COLO668 (cell line): ENCODE data around the gene PHACTR3.

Source experiments
- DNase-seq: peaks from one replicate; lab custom pipeline; 2025; ENCODE audit not compliant: unreplicated experiment; lab: John Stamatoyannopoulos, UW

The PHACTR3 gene

DNA sequence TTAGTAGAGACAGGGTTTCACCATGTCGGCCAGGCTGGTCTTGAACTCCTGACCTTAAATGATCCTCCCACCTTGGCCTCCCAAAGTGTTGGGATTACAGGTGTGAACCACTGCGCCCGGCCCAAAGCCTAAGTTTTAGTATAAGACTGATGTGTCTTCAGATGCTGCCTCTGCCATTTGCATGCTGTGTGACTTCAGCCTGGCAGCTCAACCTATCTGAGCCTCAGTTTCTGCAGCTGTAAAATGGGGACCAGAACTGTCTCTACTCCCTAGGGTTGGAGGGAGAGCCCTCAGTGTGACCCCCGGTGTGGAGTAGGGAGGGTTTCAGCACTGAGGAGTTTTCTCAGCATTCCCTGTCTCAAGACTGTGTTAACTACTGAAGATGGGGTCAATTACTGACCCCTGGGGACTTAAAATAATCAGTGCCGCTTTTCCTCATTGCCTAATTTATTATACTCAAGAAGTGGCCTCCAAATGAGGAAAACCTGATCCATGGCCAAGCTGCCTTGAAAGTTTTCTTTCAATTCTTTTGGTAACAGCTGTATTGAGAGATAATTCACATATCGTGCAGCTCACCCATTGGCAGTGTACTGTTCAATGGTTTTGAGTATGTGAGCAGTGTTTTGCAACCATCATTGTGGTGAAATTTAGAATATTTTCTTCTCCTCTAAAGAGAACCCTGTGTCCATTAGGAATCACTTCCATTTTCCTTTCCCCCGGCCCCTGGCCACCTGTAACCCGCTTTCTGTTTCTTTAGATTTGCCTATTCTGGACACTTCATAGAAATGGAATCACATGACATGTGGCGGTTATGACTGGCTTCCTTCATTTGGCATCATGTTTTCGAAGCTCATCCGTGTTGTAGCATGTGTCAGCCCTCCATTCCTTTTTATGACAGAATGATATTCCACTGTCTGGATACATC, 64.8 kb downstream of the PHACTR3 start:
- no peak for DNase-seq

DNA sequence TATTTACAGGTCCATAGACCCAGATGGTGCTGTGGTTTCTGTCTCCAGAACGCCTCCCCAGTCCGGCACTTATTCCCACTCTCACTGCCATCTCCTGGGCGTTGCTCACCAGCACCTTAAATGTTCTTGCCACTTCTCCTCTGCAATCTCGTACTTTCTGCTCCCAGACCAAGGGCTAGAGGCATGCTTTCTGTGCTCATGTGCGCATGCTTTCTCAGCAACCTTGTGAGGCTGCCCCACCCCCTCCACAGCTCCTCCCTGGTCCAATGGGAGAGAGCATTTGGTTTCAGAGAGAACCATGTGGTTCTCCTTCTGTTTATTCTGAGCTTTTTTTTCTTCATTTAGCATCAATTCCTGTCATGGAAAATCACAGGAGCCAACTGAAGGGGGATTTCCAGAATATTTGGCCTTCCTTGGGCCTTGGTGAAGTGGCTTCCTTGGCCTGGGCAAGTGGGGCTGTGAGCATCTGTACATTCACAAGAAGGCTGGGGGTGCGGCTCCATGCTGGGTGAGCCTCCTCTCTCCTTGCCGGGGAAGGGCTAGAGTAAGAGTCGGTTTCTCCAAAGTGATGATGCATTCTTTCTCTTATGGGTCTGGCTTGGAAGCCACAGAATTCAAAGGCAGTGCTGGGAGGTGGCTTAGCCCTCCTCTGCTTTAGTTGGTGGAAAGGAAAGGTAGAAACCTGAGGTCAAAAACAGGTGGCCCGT, 66.6 kb downstream of the PHACTR3 start:
- DNase-seq, result no peak

DNA sequence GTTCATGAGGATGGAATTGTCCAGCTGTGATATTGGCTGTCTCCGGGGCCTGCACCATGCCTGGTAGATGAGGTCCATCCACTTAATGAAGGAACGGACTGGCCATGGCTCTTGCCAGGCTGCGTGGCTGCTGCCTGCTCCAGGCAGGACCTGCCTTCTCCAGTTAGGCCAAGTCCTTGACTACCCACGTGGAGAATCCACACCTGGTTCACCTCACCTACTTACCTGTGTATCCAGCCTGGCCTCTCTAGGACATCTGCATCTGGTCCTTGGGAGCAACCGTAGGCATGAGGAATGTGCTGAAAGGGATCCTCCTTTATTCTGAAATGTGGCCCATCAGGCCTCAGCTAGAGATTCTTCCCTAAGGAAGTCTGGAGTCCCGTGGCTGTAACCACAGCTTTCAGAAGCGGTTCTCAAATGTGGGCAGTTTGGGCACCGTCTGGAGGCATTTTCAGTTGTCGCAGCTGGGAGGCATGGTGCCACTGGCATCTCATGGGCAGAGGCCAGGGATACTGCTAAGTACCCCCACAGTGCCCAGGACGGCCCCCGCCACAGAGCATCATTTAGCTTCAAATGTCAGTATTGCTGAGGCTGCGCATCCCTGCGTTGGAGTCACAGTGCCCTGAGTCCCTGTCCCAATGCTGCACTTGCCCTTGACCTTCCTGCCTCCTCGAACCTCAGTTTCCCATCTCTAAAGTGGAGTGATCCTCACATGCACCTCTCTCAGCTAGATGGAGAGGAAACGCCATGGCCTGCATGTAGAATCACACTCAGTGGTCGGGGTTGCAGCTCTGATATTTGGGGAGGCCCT, 67.5 kb downstream of the PHACTR3 start:
- no peak for DNase-seq

DNA sequence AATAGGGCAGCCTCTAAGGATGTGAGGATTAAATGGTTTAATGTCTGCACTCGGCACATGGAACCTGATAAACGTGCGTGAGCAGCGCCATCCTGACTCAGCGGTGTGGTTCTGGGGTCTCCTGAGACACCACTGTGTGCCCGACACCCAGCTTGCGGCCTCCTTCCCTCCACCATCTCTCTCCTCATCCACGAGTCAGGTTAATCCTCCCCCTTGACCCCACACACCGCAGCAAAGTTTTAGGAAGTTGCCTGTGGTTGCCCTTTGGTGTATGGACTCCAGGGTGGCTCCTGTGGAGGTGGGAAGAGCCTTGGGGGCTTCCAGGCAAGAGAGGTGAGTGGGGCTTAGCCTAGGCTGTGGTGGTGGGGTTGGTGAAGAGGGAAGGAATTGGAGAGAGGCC, 68.2 kb downstream of the PHACTR3 start:
- no peak for DNase-seq

DNA sequence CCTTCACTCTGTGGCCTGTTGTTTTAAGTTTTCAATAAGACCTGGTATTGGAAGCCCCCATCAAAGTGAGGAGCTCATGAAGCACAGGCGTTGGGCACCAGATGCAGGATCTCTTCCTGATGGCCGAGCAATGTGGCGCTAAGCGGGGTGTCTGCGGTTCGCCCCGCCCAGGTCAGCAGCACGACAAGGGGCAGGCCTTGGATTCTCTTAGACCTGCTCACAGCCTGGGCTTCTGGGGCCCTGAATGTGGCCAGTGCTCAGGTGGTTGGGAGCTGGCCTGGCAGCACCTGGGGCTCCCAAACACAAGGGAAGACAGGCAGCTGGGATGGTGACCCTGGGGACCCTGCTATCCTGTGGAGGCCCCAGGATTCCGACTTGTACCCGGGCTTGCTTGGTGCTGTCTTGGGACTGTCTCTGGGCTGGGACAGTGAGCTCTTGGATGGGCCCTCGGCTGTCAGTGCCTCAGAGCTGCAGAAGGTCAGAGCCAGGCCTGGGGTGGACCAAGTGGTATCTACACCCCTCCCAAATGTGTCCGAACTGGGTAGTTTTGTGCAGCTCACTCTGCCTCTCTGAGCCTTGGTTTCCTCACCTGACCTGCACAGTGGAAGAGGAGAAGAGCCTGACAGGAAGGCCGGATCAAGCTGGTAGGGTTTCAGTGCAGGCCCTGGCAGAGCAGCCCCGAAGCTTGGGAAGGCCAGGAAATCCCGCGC, 69.1 kb downstream of the PHACTR3 start:
- DNase-seq, result no peak

DNA sequence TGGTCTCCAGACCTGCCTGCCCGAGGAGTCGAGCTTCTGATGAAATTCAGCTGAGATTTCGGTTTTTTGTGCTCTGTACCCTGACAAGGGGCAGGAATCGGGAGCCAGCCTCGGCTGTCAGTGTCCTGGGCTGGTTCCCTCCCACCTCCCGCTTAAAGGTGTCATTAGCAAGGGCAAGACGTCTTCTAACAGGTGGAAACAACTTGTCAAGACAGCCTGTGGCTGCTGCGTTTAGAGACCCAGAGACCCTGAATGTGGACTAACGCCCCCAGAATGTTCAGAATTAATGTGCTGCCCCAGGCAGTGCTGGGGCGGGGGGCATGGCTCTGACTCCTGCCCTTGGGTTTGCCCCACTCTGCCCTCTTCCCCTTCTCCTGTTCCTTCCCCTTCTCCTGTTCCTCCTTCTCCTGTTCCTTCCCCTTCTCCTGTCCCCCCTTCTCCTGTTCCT, 69.7 kb downstream of the PHACTR3 start:
- DNase-seq, result no peak

DNA sequence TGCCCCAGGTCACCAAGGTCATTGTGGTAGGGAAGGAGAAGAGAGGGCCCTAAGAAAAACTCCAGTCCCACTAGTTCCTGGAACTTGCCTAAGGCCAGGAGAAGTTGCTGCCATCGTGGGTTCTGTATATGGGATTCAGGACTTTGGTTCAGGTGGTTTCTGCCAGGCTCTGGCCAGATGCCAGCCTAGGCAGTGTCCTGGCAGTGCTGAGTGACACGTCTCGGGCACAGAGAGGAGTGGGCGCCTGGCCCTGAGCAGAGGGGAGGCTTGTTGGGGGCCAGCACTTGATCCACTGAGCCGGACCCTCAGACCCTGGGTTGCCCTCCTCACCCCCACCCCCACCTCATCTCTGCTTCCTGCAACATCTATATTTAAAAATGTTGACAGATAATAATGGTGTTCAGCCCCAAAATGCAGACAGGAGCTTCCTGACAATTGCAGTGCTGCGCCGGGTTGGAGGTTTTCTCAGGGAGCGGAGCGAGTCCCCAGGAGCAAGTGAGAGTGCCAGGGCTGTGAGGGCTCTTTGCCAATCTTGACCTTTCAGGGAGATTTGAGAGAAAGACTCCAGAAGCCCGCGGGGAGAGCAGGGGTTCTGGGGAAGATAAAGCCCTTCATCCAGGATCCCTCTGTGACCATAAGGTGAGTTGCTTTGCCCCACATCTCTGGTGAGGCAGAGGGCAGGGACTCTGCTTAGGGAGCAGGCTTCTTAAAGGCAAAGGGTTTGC, 71.9 kb downstream of the PHACTR3 start:
- DNase-seq, result no peak

DNA sequence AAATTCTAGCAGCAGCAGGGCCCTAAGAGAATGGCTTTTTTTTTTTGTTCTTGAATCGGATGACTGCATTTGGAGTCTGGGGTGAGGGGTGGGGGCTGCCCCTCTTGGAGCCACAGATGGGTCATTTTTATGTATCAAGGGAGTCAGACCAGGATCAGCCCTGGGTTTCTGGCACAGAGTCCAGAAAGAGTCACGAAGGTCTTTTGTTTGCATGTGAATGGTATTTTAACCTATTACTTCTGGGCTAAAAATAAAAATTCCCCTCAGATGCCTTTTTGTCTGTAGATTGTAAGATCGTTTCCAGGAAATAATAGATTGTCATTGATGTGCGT, 72.5 kb downstream of the PHACTR3 start:
- no peak for DNase-seq

DNA sequence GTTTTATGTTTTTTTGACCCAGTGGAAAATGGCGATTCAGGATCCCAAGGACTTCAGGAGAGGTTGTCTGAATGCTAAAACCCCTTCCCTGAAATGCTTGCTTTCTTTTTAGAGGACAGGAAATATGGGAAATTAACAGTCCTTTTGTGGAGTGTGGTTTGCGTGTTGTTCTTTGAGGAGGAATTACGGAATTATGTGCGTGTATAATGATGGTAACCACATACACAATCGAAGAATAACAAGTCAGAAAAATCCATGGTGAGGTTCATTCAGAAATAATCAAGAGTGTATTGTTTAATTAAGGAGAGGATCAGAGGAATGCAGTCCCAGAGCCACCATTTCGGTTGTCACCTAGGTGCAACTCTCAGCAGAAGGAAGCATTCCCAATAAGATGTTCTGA, 73.2 kb downstream of the PHACTR3 start:
- DNase-seq, result no peak

DNA sequence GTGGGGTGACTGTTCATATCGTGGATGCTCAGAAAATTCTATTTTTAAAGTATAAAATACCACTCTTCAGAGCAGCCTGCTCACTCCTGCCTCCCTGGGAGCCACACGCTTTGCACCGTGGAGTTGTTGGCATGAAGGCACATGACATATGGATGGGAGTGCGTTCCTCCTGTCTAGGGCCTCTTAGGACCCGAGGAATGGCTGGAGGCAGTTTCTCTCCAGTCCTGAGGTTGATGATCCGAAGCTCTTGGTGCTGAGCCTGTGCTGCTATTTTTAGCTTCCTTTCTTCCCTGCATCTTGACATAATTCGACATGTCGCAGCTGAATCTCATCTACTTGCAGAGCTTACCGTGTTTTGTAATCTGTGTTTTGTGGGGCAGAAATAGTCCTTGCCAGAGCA, 73.9 kb downstream of the PHACTR3 start:
- no peak for DNase-seq

DNA sequence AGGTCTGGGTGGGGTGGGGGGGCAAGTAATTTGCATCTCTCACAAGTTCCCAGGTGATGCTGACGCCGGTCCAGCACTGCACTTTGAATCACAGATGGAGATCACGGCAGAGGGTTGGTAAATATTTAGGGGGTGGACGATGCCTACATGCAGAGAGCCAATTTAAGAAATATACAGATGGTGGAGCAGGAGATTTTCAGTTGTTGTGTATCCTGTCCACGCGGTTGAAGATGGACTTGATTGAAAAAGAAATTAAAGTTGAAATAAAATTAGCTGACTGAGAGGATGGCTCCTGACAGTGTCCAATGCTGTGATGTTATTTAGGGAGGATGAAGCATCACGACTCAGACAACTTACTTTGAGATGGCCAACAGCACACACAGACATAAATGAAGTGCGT, 74.6 kb downstream of the PHACTR3 start:
- DNase-seq, result no peak

DNA sequence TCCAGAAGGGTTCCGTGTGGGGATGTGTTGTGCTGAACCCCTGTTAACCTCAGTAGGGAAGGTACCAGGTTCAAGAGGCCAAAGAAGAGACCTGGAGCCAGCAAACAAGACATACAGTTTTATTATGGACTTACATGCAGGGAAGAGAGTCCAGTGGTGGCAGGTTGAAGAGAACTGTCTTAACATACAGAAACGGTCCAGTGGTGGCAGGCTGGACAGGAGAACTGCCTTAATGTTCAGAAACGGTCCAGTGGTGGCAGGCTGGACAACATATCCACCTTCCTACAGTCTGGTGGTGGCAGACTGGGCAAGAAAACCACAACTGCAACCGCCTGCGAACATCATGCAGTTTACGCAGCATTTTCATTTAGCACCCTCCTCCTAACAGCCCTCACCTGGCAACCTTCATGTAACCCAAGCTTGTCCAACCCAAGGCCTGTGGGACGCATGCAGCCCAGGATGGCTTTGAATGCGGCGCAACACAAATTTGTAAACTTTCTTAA, 75.9 kb downstream of the PHACTR3 start:
- DNase-seq, result no peak

DNA sequence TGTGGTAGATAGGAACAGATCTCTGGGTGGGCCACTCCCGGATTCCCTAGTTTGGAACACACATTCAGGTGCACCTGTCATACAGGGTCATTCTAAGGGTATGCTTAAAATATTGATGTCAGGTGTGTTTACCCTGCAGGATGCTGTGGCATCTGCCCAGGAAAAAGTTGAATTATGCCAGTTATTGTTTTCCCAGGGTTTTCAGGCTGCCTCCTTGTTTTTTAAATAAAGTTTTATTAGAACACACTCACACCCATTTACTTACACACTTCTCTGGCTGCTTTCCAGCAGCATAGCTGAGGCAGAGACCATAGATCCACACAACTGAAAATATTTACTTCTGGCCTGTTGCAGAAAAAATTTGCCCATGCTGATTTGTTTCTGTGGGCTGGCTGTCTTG, 76.5 kb downstream of the PHACTR3 start:
- no peak for DNase-seq

DNA sequence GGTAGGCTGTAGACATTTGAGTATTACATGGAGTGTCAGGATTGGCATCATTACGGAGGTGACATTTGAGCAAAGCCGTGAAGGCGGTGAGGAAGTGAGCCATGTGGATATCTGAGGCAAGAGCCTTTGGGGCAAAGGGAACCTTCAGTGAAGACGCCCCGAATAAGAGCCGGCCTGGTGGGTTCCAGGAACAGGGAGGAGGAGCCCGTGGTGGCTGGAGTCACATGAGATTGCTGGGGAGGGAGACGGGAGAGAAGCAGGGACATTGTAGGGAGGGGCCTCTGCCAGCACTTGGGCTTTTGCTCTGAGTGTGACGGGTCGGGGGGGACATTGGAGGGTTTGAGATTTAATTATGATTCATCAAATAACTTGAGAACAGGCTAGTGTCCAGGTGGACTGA, 78.3 kb downstream of the PHACTR3 start:
- DNase-seq, result no peak

DNA sequence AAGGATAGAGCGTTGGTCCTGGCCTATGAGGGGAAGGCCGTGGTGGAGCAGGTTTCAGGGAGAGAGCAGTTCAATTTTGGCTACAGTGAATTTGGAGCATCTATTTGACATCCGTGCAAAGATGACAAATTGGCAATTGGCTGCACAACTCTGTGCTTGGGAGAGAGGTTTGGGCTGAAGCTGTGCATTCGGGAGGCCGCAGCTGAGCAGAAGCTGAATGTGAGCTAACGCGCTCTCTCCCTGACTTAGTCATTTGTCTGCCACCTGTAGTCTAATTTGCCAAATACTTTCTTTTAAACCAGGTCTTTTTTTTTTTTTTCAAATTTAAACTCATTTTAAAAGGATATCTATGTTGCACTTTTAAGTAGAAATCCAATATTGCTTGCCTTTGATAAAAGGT, 78.8 kb downstream of the PHACTR3 start:
- no peak for DNase-seq

DNA sequence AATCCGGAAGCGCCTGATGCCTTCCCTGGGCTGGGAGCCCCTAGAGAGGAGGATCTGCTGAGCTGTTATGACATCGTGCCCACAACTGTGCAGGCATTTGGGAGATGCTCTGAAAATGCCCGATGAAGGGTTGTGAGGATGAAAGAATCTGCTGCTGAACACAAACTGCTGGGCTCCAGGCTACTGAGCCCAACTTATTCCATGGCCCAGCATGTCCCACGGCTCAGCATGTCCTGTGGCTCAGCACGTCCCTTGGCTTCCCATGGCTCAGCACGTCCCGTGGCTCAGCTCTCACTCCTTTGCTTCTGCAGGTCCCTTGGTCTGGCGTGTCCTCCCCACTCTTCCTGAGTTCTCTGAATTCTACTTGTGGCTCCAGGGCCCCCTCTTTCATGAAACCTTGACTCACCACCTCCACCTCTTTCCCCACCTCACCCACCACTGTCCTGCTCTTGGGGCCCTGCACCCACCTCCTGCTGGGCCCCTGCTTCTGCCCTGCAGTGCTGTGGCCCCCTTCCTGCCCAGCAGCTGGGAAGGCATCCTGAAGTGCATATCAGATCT, 80.4 kb downstream of the PHACTR3 start:
- no peak for DNase-seq

DNA sequence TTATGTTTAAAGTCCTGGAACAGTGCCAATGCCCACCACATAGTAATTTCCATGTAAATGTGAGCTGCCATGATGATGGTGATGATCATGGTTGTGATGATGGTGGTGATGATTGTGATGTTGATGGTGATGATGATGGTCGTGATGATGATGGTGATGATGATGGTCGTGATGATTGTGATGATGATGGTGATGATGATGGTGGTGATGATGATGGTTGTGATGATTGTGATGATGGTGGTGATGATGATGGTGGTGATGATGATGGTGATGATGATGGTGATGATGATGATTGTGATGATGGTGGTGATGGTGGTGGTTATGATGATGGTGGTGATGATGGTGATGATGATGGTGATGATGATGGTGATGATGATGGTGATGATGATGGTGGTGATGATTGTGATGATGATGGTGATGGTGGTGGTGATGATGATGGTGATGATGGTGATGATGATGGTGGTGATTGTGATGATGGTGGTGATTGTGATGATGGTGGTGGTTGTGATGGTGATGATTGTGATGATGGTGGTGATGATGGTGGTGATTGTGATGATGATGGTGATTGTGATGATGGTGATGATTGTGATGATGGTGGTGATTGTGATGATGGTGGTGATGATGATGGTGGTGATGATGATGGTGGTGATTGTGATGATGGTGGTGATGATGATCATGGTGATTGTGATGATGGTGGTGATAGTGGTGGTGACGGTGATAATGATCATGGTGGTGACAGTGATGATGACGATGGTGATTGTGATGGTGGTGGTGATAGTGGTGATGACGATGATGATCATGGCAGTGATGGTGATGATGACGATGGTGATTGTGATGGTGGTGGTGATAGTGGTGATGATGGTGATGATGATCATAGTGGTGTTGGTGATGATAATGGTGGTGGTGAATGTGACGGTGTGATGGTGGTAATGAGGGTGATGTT, 82.3 kb downstream of the PHACTR3 start:
- DNase-seq, result no peak

DNA sequence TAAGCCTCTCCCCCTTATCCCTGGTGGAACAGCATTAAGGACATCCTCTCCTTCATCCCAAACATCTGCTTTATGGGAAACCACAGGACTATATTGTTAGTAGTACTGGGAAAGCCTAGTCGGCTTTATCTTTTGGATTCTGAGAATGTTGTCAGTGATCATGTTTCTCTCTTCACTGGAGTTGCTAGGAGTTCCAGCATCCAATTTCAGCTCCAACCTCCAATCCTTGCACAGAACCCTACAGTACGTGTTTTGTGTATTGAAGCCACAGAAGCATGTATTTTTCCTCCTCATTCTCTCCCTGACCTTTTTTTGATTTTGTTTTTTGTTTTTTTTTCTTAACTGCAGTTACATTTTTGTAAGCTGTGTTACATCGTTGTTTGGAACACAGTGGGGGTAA, 84.0 kb downstream of the PHACTR3 start:
- DNase-seq, result no peak

DNA sequence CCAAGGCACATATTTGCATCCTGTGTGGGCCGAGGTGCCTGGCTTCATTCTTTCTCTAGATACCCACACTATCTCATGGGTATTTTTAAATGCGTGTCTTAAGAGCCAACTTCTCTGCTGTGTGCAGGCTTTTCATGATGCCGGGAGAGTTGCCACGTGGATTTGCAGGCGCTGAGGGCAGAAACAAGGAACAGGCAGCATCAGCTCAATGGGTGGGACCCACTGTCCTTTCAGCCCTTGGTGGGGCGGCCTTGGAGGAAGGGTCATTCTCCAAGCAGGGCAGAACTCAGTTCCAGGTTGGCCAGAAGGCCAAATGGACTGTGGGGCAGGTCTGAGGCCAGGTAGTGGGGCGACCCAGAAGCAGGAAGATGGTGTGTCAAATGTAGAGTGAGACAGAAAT, 84.7 kb downstream of the PHACTR3 start:
- no peak for DNase-seq
